ENCODE measurements around the gene GRPR.
"Not testable (repeated sequence)": the region's sequence is repeated elsewhere in the genome, so short reads cannot be mapped to it uniquely, and the experiment has no call there.

Gene GRPR

GRCh38 chrX:16183843-16184242 is 60.5 kb downstream of the GRPR start:
- not testable (repeated sequence) for DNase-seq

GRCh38 chrX:16185725-16186136 is 62.4 kb downstream of the GRPR start:
- peak; percentile 85 for DNase-seq

- DNase-seq, result no peak
Measured at GRCh38 chrX:16186380-16187007, 63.1 kb downstream of the GRPR start.

GRCh38 chrX:16187024-16187760 is 63.8 kb downstream of the GRPR start:
- no peak for DNase-seq

GRCh38 chrX:16188687-16189086 is 65.3 kb downstream of the GRPR start:
- no peak for DNase-seq

- no peak for DNase-seq
Measured at GRCh38 chrX:16191605-16192004, 68.2 kb downstream of the GRPR start.

GRCh38 chrX:16196829-16197228 is 73.5 kb downstream of the GRPR start:
- DNase-seq, result no peak

- DNase-seq, result no peak
Measured at GRCh38 chrX:16199343-16199742, 76.0 kb downstream of the GRPR start.

GRCh38 chrX:16202943-16203342 is 79.6 kb downstream of the GRPR start:
- no peak for DNase-seq

All from fibroblast of skin of scalp (primary cell).